GM12865 (cell line): ENCODE measurements around the gene IDH3G.
A peak's percentile ranks its signal among the peaks of the same experiment; 100 is the strongest.

ENCODE experiments used
- DNase-seq: peaks from one replicate; pipeline ENCODE4 v3.0.0; 2010; ENCODE audit warnings: low read depth
- H3K4me3 ChIP-seq: 2 replicates; pipeline ENCODE4 v1.5.1; 2011; ENCODE audit warnings: mild to moderate bottlenecking, low read depth, low read length, control low read depth
- CTCF ChIP-seq: IDR thresholded peaks from 2 replicates; pipeline ENCODE4 v1.5.1; 2011; ENCODE audit warnings: low read length, control low read depth, low read depth, inconsistent platforms; ENCODE audit not compliant: insufficient read depth; ENCODE audit errors: missing control alignments

IDH3G gene

GRCh38 chrX:153794018-153794896, at the start of gene IDH3G, which contains the start of gene SSR4:
Gene IDH3G (minus strand): TSS chrX:153794375. CDS start chrX:153794326, 49 bp downstream.
Gene SSR4 (plus strand): TSS chrX:153794668. CDS start chrX:153794688, 20 bp downstream.
- DNase-seq, result peak; percentile 97
- peak within 1 kb of the TSS; percentile 89 for H3K4me3 ChIP-seq
- no peak for TF ChIP-seq CTCF

GRCh38 chrX:153836921-153837320, 42.7 kb upstream of the IDH3G start:
- TF ChIP-seq CTCF, result no peak
- no peak for DNase-seq
- H3K4me3 ChIP-seq, result no peak overlapping the region

GRCh38 chrX:153832728-153833127, 38.6 kb upstream of the IDH3G start:
- no peak for TF ChIP-seq CTCF
- no peak overlapping the region for H3K4me3 ChIP-seq
- no peak for DNase-seq

- DNase-seq, result no peak
- H3K4me3 ChIP-seq, result no peak overlapping the region
Measured at GRCh38 chrX:153831429-153832150, 37.4 kb upstream of the IDH3G start.

GRCh38 chrX:153830640-153831428, 36.7 kb upstream of the IDH3G start:
- TF ChIP-seq CTCF, result no peak
- H3K4me3 ChIP-seq, result no peak overlapping the region
- no peak for DNase-seq

More at GRCh38 chrX:153831429-153832150, 37.4 kb upstream of the IDH3G start:
- TF ChIP-seq CTCF, result no peak

GRCh38 chrX:153829799-153830639, 35.8 kb upstream of the IDH3G start, which contains the start of gene PDZD4:
Gene PDZD4 (minus strand): TSS chrX:153830544. CDS start chrX:153830298, 246 bp downstream.
- no peak for DNase-seq
- H3K4me3 ChIP-seq, result no peak within 1 kb of the TSS
- TF ChIP-seq CTCF, result no peak
